Measurements from ENCODE around the gene SPATA46. TPM values are rescaled to one million over a fixed set of nuclear protein-coding genes. Genes with fewer than 3 reads are reported as not detected.

The SPATA46 gene
- total RNA-seq, 1 experiment from 2014 or later = not detected

DNA sequence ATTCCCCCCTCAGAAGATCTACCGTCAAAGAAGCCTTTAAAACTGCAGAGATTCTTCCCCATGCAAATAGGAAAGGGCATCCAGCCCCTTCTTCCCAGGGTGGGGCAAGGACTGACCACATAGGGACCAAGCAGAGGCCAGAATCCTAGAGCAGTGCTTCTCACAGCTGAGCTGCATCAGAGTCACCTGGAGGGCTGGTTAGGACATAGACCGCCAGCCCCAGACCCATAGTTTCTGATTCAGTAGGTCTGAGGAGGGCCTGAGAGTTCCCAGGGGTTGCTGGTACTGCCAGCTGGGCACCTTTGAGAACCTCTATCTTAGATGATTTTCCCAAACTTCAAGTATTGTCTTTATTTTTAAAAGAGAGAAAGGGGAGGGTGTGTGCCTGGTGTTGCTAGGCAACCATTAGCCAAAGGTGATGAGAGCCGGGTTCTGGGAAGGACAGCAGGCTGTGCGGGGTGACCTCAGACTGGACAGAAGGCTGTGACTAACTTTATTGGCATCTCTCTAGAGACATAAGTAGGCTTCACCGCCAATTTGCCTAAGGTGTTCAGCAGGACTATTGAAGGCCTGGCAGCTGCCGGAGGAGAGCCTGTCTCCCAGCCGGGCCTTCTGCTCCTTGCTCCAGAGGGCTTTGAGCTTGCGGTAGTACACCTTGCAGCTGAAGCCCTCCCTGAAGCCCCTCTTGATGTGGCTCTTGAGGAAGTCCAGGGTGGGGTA is 3.0 kb downstream of the SPATA46 start:
- peak; percentile 93 for ATAC-seq
- no peak overlapping the region for H3K9ac ChIP-seq (ENCODE audit: low read length)
- H3K4me2 ChIP-seq (ENCODE audit: low read length) = peak overlapping the region; percentile 69
- H3K4me1 ChIP-seq (ENCODE audit: control insufficient read depth in 1 of 2, insufficient read depth in 2 of 2, low read length in 2 of 2) = peaks cover 13 to 27% of the 10 kb centered on the region in 2 experiments
- no peaks in the 10 kb centered on the region for H3K9me2 ChIP-seq (ENCODE audit: insufficient read depth)
- ChIA-PET POLR2A (no interaction called here), CTCF (no interaction called here), RAD21 (ENCODE audit: low non-redundant PET in 1 of 2, low total read pairs in 2 of 2, uncharacterized antibody in 2 of 2, unreplicated experiment in 2 of 2) (no interaction called here)
- BruUV-seq (replicated peaks) = no TSS peak
- no peaks in the 10 kb centered on the region for H3K79me2 ChIP-seq (ENCODE audit: insufficient read depth, low read length)
- no peaks in the 10 kb centered on the region for H4K20me1 ChIP-seq (ENCODE audit: insufficient read depth)
- no peak overlapping the region for H2AFZ ChIP-seq (ENCODE audit: low read depth, low read length, poor library complexity, severe bottlenecking)
- no peak overlapping the region for H3K27ac ChIP-seq (ENCODE audit: low read depth, low read length)
- H3K4me3 ChIP-seq (replicated peaks in 1 of 2; ENCODE audit: low read depth in 1 of 2, low read length in 2 of 2) = 0 out of 4 replicates have a peak overlapping the region, but pooled peaks of 1 of the 2 experiments have one; percentile 12
- H3K9me3 ChIP-seq (ENCODE audit: control insufficient read depth in 1 of 2, insufficient read depth in 1 of 2, low read depth in 1 of 2, low read length in 2 of 2) = no peaks in the 10 kb centered on the region
- DNase-seq (ENCODE audit: low read depth, low spot score) = peak; percentile 58
- intact Hi-C loops (cut with micrococcal nuclease) = no loop called here
- H3K36me3 ChIP-seq (ENCODE audit: control insufficient read depth in 1 of 2, insufficient read depth in 2 of 2, low read length in 2 of 2) = no peaks in the 10 kb centered on the region
- TF ChIP-seq EGR1 (IDR thresholded peaks at IDR 0.05; ENCODE audit: low read depth) = no peak
- TF ChIP-seq ZFX (IDR thresholded peaks at IDR 0.05) = no peak
- no peak for TF ChIP-seq EZH2 (IDR thresholded peaks at IDR 0.05)
- no peak for TF ChIP-seq ATF3 (IDR thresholded peaks at IDR 0.05)
- peak; percentile 24; the same call in 1 of the 2 replicates for TF ChIP-seq FOSL1 (IDR thresholded peaks at IDR 0.05; ENCODE audit: low read depth)
- TF ChIP-seq, protein P1, sequence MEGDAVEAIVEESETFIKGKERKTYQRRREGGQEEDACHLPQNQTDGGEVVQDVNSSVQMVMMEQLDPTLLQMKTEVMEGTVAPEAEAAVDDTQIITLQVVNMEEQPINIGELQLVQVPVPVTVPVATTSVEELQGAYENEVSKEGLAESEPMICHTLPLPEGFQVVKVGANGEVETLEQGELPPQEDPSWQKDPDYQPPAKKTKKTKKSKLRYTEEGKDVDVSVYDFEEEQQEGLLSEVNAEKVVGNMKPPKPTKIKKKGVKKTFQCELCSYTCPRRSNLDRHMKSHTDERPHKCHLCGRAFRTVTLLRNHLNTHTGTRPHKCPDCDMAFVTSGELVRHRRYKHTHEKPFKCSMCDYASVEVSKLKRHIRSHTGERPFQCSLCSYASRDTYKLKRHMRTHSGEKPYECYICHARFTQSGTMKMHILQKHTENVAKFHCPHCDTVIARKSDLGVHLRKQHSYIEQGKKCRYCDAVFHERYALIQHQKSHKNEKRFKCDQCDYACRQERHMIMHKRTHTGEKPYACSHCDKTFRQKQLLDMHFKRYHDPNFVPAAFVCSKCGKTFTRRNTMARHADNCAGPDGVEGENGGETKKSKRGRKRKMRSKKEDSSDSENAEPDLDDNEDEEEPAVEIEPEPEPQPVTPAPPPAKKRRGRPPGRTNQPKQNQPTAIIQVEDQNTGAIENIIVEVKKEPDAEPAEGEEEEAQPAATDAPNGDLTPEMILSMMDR (IDR thresholded peaks at IDR 0.05 in 2 of 3, conservative IDR thresholded peaks at IDR 0.05 in 1 of 3; ENCODE audit: borderline replicate concordance in 1 of 3, insufficient read depth in 1 of 3, low read depth in 2 of 3, low read length in 2 of 3) = no peak
- TF ChIP-seq SRF (IDR thresholded peaks at IDR 0.05; ENCODE audit: low read depth) = no peak
- TF ChIP-seq SIN3A (IDR thresholded peaks at IDR 0.05; ENCODE audit: low read depth) = no peak
- no peaks in the 10 kb centered on the region for H3K27me3 ChIP-seq (ENCODE audit: insufficient read depth, low read length)

GRCh38 chr1:162373072-162373427 is 3.6 kb downstream of the SPATA46 start:
- Histone ChIP-seq H3K9me2 (ENCODE audit: insufficient read depth) (no peaks in the 10 kb centered on the region), H3K4me2 (ENCODE audit: low read length) (no peak overlapping the region), H3K4me1 (ENCODE audit: control insufficient read depth in 1 of 2, insufficient read depth in 2 of 2, low read length in 2 of 2) (peaks cover 13 to 27% of the 10 kb centered on the region in 2 experiments), H3K9me3 (ENCODE audit: control insufficient read depth in 1 of 2, insufficient read depth in 1 of 2, low read depth in 1 of 2, low read length in 2 of 2) (no peaks in the 10 kb centered on the region), H3K27me3 (ENCODE audit: insufficient read depth, low read length) (no peaks in the 10 kb centered on the region), H2AFZ (ENCODE audit: low read depth, low read length, poor library complexity, severe bottlenecking) (no peak overlapping the region), H4K20me1 (ENCODE audit: insufficient read depth) (no peaks in the 10 kb centered on the region), H3K36me3 (ENCODE audit: control insufficient read depth in 1 of 2, insufficient read depth in 2 of 2, low read length in 2 of 2) (no peaks in the 10 kb centered on the region), H3K9ac (ENCODE audit: low read length) (no peak overlapping the region), H3K27ac (ENCODE audit: low read depth, low read length) (no peak overlapping the region), H3K79me2 (ENCODE audit: insufficient read depth, low read length) (no peaks in the 10 kb centered on the region), H3K4me3 (replicated peaks in 1 of 2; ENCODE audit: low read depth in 1 of 2, low read length in 2 of 2) (no peak overlapping the region)
- DNase-seq (ENCODE audit: low read depth, low spot score) (no peak), ATAC-seq (no peak)
- intact Hi-C loops (cut with micrococcal nuclease) = no loop called here
- ChIA-PET CTCF (no interaction called here), RAD21 (ENCODE audit: low non-redundant PET in 1 of 2, low total read pairs in 2 of 2, uncharacterized antibody in 2 of 2, unreplicated experiment in 2 of 2) (no interaction called here), POLR2A (no interaction called here)
- BruUV-seq (replicated peaks) = no TSS peak
- TF ChIP-seq RAD21 (IDR thresholded peaks at IDR 0.05; ENCODE audit: low read depth) (no peak), ZFX (IDR thresholded peaks at IDR 0.05) (no peak), EZH2phosphoT487 (IDR thresholded peaks at IDR 0.05; ENCODE audit: borderline replicate concordance) (no peak), SP1 (IDR thresholded peaks at IDR 0.05; ENCODE audit: low read depth) (no peak), EGR1 (IDR thresholded peaks at IDR 0.05; ENCODE audit: low read depth) (no peak), MAX (IDR thresholded peaks at IDR 0.05) (no peak), FOSL1 (IDR thresholded peaks at IDR 0.05; ENCODE audit: low read depth) (no peak), SRF (IDR thresholded peaks at IDR 0.05; ENCODE audit: low read depth) (no peak), EZH2 (IDR thresholded peaks at IDR 0.05) (no peak), POLR2A (IDR thresholded peaks at IDR 0.05; ENCODE audit: borderline replicate concordance, extremely low read depth, insufficient read depth, insufficient read length) (no peak), YY1 (IDR thresholded peaks at IDR 0.05; ENCODE audit: extremely low read depth, insufficient replicate concordance, low read depth, low read length) (no peak), ZNF274 (IDR thresholded peaks at IDR 0.05; ENCODE audit: low read depth, low read length) (no peak)
- TF ChIP-seq, protein P2, sequence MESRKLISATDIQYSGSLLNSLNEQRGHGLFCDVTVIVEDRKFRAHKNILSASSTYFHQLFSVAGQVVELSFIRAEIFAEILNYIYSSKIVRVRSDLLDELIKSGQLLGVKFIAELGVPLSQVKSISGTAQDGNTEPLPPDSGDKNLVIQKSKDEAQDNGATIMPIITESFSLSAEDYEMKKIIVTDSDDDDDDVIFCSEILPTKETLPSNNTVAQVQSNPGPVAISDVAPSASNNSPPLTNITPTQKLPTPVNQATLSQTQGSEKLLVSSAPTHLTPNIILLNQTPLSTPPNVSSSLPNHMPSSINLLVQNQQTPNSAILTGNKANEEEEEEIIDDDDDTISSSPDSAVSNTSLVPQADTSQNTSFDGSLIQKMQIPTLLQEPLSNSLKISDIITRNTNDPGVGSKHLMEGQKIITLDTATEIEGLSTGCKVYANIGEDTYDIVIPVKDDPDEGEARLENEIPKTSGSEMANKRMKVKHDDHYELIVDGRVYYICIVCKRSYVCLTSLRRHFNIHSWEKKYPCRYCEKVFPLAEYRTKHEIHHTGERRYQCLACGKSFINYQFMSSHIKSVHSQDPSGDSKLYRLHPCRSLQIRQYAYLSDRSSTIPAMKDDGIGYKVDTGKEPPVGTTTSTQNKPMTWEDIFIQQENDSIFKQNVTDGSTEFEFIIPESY (IDR thresholded peaks at IDR 0.05; ENCODE audit: extremely low read depth, insufficient replicate concordance, low read length) = no peak

Measured in HCT116 (cell line).